ENCODE results near the gene CCL13.
"Not testable (repeated sequence)": the region's sequence is repeated elsewhere in the genome, so short reads cannot be mapped to it uniquely, and the experiment has no call there.

The CCL13 gene

GRCh38 chr17:34319039-34319483 is 37.2 kb upstream of the CCL13 start, which contains the start of gene CCL8:
Gene CCL8, plus strand, starts transcription at chr17:34319435. Its CDS starts 67 bp downstream, at chr17:34319502.
- TF ChIP-seq CTCF (conservative IDR thresholded peaks at IDR 0.05): no peak
- H3K27ac ChIP-seq: no peak within 1 kb of the TSS

GRCh38 chr17:34321964-34322363 is 34.3 kb upstream of the CCL13 start:
- TF ChIP-seq CTCF (conservative IDR thresholded peaks at IDR 0.05): no peak
- H3K27ac ChIP-seq: no peak overlapping the region

GRCh38 chr17:34327580-34327979 is 28.7 kb upstream of the CCL13 start:
- not testable (repeated sequence) for H3K27ac ChIP-seq

- TF ChIP-seq CTCF (conservative IDR thresholded peaks at IDR 0.05): no peak
- no peak overlapping the region for H3K27ac ChIP-seq
These were observed 18.6 kb upstream of the CCL13 start for GRCh38 chr17:34337701-34338100.

GRCh38 chr17:34339138-34339770 is 17.0 kb upstream of the CCL13 start:
- no peak for TF ChIP-seq CTCF (conservative IDR thresholded peaks at IDR 0.05)
- no peak overlapping the region for H3K27ac ChIP-seq

GRCh38 chr17:34341916-34342315 is 14.4 kb upstream of the CCL13 start:
- no peak for TF ChIP-seq CTCF (conservative IDR thresholded peaks at IDR 0.05)
- no peak overlapping the region for H3K27ac ChIP-seq

- H3K27ac ChIP-seq: no peak overlapping the region
- TF ChIP-seq CTCF (conservative IDR thresholded peaks at IDR 0.05): no peak
These were observed 9.2 kb upstream of the CCL13 start for GRCh38 chr17:34347063-34347462.

GRCh38 chr17:34349751-34350150 is 6.5 kb upstream of the CCL13 start:
- TF ChIP-seq CTCF (conservative IDR thresholded peaks at IDR 0.05): no peak
- H3K27ac ChIP-seq: no peak overlapping the region
